Neural cell (in vitro differentiated cells): ENCODE results near the gene GSC2. TPM values are rescaled to one million over a fixed set of nuclear protein-coding genes. Genes with fewer than 3 reads are reported as not detected.

Experiments used
- H2AFZ ChIP-seq: fragments of 200-600, 300-800 bp; sonication (generic), shearing (Covaris generic); 2 replicates; pipeline ENCODE4 v1.6.0; 2014; ENCODE audit warnings: low read depth, mild to moderate bottlenecking, antibody characterized with exemption, low read length, moderate library complexity
- H3F3A ChIP-seq: fragments of 200-600 bp; shearing (Covaris generic); 2 replicates; pipeline ENCODE4 v1.6.1; 2016; ENCODE audit warnings: mild to moderate bottlenecking, moderate library complexity, mixed read lengths, antibody characterized with exemption, low read length; ENCODE audit not compliant: insufficient read depth, poor library complexity, severe bottlenecking
- H3K27ac ChIP-seq: fragments of 200-600, 300-800 bp; sonication (generic), shearing (Covaris generic); 2 replicates; pipeline ENCODE4 v1.5.1; 2014; ENCODE audit warnings: mild to moderate bottlenecking, low read length, moderate library complexity
- H3K27me3 ChIP-seq: fragments of 300-800, 200-600 bp; sonication (generic), shearing (Covaris generic); 2 replicates; pipeline ENCODE4 v1.6.0; 2014; ENCODE audit warnings: mild to moderate bottlenecking, low read depth, low read length, moderate library complexity; ENCODE audit not compliant: insufficient read depth
- H3K36me3 ChIP-seq: fragments of 300-800, 200-600 bp; sonication (generic), shearing (Covaris generic); 2 replicates; pipeline ENCODE4 v1.5.1; 2014; ENCODE audit warnings: mild to moderate bottlenecking, antibody characterized with exemption, low read length, moderate library complexity; ENCODE audit not compliant: insufficient read depth
- H3K4me2 ChIP-seq: fragments of 300-800, 200-600 bp; sonication (generic), shearing (Covaris generic); 2 replicates; pipeline ENCODE4 v1.6.0; 2014; ENCODE audit warnings: mild to moderate bottlenecking, low read length
- H3K4me3 ChIP-seq: fragments of 300-800, 200-600 bp; sonication (generic), shearing (Covaris generic); 2 replicates; pipeline ENCODE4 v1.5.1; 2014; ENCODE audit warnings: mild to moderate bottlenecking, low read length, moderate library complexity
- H3K79me2 ChIP-seq: fragments of 200-600 bp; shearing (Covaris generic); replicated peaks from 2 replicates; pipeline ENCODE4 v1.6.0; 2014; ENCODE audit warnings: mild to moderate bottlenecking, low read length, moderate library complexity; ENCODE audit not compliant: insufficient read depth
- H3K9ac ChIP-seq: fragments of 300-800, 200-600 bp; sonication (generic), shearing (Covaris generic); 2 replicates; pipeline ENCODE4 v1.6.1; 2016; ENCODE audit warnings: mild to moderate bottlenecking, low read length, mixed read lengths
- H3K9me2 ChIP-seq: fragments of 200-600 bp; shearing (Covaris generic); 2 replicates; pipeline ENCODE4 v1.6.1; 2016; ENCODE audit warnings: mild to moderate bottlenecking, low read length, mixed read lengths; ENCODE audit not compliant: insufficient read depth
- H3K9me3 ChIP-seq: fragments of 200-600, 300-800 bp; sonication (generic), shearing (Covaris generic); 2 replicates; pipeline ENCODE4 v1.6.1; 2016; ENCODE audit warnings: mild to moderate bottlenecking, mixed run types, low read length, moderate library complexity, mixed read lengths
- H4K20me1 ChIP-seq: fragments of 200-600 bp; shearing (Covaris generic); 2 replicates; pipeline ENCODE4 v1.6.1; 2016; ENCODE audit warnings: mild to moderate bottlenecking, mixed run types; ENCODE audit not compliant: insufficient read depth
- EP300 ChIP-seq: fragments of 450-650 bp; conservative IDR thresholded peaks from 2 replicates; pipeline ENCODE4 v1.6.1; 2014; ENCODE audit warnings: antibody characterized with exemption, mild to moderate bottlenecking, moderate library complexity; ENCODE audit not compliant: poor library complexity, severe bottlenecking
- EZH2 ChIP-seq: fragments of 200-600, 300-800 bp; shearing (Covaris generic), sonication (generic); IDR thresholded peaks from 2 replicates; pipeline ENCODE4 v1.6.1; 2014; ENCODE audit warnings: antibody characterized with exemption, low read length, borderline replicate concordance, mild to moderate bottlenecking; ENCODE audit not compliant: insufficient read depth, poor library complexity, severe bottlenecking
- MXI1 ChIP-seq: fragments of 450-650 bp; conservative IDR thresholded peaks from 2 replicates; pipeline ENCODE4 v1.6.1; 2014; ENCODE audit warnings: antibody characterized with exemption, mild to moderate bottlenecking; ENCODE audit not compliant: poor library complexity, severe bottlenecking
- POLR2AphosphoS5 ChIP-seq: IDR thresholded peaks from 2 replicates; pipeline ENCODE4 v1.6.1; 2012
- RAD21 ChIP-seq: fragments of 450-650 bp; conservative IDR thresholded peaks from 2 replicates; pipeline ENCODE4 v1.6.1; 2014; ENCODE audit warnings: antibody characterized with exemption, mild to moderate bottlenecking, moderate library complexity
- SMC3 ChIP-seq: fragments of 450-650 bp; conservative IDR thresholded peaks from 2 replicates; pipeline ENCODE4 v1.6.1; 2014; ENCODE audit warnings: antibody characterized with exemption, mild to moderate bottlenecking, moderate library complexity; ENCODE audit not compliant: poor library complexity
- TAF1 ChIP-seq: IDR thresholded peaks from 2 replicates; pipeline ENCODE4 v1.6.1; 2012; ENCODE audit warnings: low read depth
- polyA plus RNA-seq: library from polyadenylated mRNA; depleted of rRNA; stranded (reverse); fragments of >200 nt; gene quantifications from 2 replicates; pipeline ENCODE4 v1.2.3, GENCODE V29; 2014
- TF ChIP-seq, protein P1 (sequence below): fragments of 450-650 bp; IDR thresholded peaks from 2 replicates; pipeline ENCODE4 v1.5.1; 2014; ENCODE audit warnings: antibody characterized with exemption, mild to moderate bottlenecking, moderate library complexity; ENCODE audit not compliant: poor library complexity, severe bottlenecking
- TF ChIP-seq, protein P2 (sequence below): IDR thresholded peaks from 2 replicates; pipeline ENCODE4 v1.6.1; 2012; ENCODE audit warnings: borderline replicate concordance

Gene GSC2
- polyA plus RNA-seq, 1 donor from 2014 or later, result not detected

DNA sequence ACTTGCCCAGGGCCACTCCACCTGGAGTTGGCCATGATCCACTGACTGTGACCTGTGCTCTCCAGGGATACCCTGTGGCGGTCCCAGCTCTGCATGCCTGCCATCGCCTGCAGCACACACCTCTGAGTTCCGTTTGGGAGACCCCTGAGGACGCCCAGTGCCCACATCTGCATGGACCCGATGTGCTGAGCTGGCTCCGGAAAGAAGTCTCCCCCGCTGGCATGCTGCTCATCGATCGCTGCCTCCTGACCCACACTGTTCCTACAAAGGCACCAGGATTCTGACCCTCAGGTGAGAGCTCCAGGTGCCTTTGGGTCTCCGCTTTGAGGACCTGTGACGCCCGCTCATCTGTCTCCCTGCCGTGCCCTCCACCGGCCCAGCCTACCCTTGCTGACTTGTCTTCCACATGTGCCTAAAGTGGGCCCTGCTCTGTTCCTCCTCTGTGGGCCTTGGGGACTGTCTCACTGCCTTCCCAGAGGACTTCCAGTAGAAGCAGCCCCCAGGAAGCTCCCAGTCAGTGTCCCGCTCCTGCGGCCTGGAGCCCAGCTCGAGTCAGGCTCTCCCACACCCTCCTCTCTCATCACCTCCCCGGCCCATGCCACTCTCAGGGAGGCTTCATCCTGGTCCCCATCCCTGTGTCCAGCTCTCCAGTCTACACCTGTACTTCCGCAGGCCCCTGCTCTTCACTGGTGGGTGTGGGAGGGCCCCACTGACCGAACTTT lies 34.3 kb upstream of the GSC2 start:
- H3K4me3 ChIP-seq, result no peak overlapping the region
- no peak overlapping the region for H3K9ac ChIP-seq
- no peaks in the 10 kb centered on the region for H3K9me2 ChIP-seq
- no peaks in the 10 kb centered on the region for H3K36me3 ChIP-seq
- no peak overlapping the region for H3K27ac ChIP-seq
- H3F3A ChIP-seq, result no peaks in the 10 kb centered on the region
- H3K79me2 ChIP-seq, result no peaks in the 10 kb centered on the region
- H3K4me2 ChIP-seq, result no peak overlapping the region
- H3K27me3 ChIP-seq, result no peaks in the 10 kb centered on the region
- H4K20me1 ChIP-seq, result no peaks in the 10 kb centered on the region
- H2AFZ ChIP-seq, result no peak overlapping the region
- H3K9me3 ChIP-seq, result no peaks in the 10 kb centered on the region
- TF ChIP-seq RAD21 (no peak), MXI1 (no peak), TAF1 (no peak), EZH2 (no peak), POLR2AphosphoS5 (no peak), EP300 (no peak), SMC3 (no peak)
- TF ChIP-seq, protein P1, sequence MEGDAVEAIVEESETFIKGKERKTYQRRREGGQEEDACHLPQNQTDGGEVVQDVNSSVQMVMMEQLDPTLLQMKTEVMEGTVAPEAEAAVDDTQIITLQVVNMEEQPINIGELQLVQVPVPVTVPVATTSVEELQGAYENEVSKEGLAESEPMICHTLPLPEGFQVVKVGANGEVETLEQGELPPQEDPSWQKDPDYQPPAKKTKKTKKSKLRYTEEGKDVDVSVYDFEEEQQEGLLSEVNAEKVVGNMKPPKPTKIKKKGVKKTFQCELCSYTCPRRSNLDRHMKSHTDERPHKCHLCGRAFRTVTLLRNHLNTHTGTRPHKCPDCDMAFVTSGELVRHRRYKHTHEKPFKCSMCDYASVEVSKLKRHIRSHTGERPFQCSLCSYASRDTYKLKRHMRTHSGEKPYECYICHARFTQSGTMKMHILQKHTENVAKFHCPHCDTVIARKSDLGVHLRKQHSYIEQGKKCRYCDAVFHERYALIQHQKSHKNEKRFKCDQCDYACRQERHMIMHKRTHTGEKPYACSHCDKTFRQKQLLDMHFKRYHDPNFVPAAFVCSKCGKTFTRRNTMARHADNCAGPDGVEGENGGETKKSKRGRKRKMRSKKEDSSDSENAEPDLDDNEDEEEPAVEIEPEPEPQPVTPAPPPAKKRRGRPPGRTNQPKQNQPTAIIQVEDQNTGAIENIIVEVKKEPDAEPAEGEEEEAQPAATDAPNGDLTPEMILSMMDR, result no peak
- TF ChIP-seq, protein P2, sequence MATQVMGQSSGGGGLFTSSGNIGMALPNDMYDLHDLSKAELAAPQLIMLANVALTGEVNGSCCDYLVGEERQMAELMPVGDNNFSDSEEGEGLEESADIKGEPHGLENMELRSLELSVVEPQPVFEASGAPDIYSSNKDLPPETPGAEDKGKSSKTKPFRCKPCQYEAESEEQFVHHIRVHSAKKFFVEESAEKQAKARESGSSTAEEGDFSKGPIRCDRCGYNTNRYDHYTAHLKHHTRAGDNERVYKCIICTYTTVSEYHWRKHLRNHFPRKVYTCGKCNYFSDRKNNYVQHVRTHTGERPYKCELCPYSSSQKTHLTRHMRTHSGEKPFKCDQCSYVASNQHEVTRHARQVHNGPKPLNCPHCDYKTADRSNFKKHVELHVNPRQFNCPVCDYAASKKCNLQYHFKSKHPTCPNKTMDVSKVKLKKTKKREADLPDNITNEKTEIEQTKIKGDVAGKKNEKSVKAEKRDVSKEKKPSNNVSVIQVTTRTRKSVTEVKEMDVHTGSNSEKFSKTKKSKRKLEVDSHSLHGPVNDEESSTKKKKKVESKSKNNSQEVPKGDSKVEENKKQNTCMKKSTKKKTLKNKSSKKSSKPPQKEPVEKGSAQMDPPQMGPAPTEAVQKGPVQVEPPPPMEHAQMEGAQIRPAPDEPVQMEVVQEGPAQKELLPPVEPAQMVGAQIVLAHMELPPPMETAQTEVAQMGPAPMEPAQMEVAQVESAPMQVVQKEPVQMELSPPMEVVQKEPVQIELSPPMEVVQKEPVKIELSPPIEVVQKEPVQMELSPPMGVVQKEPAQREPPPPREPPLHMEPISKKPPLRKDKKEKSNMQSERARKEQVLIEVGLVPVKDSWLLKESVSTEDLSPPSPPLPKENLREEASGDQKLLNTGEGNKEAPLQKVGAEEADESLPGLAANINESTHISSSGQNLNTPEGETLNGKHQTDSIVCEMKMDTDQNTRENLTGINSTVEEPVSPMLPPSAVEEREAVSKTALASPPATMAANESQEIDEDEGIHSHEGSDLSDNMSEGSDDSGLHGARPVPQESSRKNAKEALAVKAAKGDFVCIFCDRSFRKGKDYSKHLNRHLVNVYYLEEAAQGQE, result no peak

GRCh38 chr22:19183216-19183615 lies 33.1 kb upstream of the GSC2 start:
- Histone ChIP-seq H3K27ac (no peak overlapping the region), H3K4me3 (no peak overlapping the region), H3K9ac (no peak overlapping the region), H3K27me3 (no peaks in the 10 kb centered on the region), H4K20me1 (no peaks in the 10 kb centered on the region), H2AFZ (no peak overlapping the region), H3F3A (no peaks in the 10 kb centered on the region), H3K4me2 (no peak overlapping the region), H3K9me2 (no peaks in the 10 kb centered on the region), H3K79me2 (no peaks in the 10 kb centered on the region), H3K36me3 (no peaks in the 10 kb centered on the region), H3K9me3 (no peaks in the 10 kb centered on the region)
- TF ChIP-seq EZH2, result no peak
- no peak for TF ChIP-seq MXI1
- no peak for TF ChIP-seq RAD21
- TF ChIP-seq, protein P1, result no peak
- TF ChIP-seq, protein P2, result no peak
- TF ChIP-seq EP300, result no peak
- TF ChIP-seq SMC3, result no peak
- no peak for TF ChIP-seq TAF1
- TF ChIP-seq POLR2AphosphoS5, result no peak
